Gastroesophageal sphincter (tissue), 4 donors: Measurements from ENCODE around the gene MXD1. TPM values are rescaled to one million over a fixed set of nuclear protein-coding genes. Genes with fewer than 3 reads are reported as not detected.

Experiments used
- ATAC-seq: fragments of 150-250 bp; one replicate; pipeline ENCODE4 v1.9.1; 2016; ENCODE audit warnings: mild to moderate bottlenecking, moderate library complexity
- H3K27ac ChIP-seq, 4 donors: fragments of 200-600 bp; sonication (generic) in 3 of 4; 1 replicate in 3 of 4; 2 replicates in 1 of 4; pipeline ENCODE4 v1.5.1; 2016 to 2019
- H3K27me3 ChIP-seq: fragments of 200-600 bp; sonication (generic); one replicate; pipeline ENCODE4 v1.5.1; 2019
- H3K36me3 ChIP-seq, 2 donors: fragments of 200-600 bp; sonication (generic); one replicate each; pipeline ENCODE4 v1.5.1; 2019; ENCODE audit warnings: control low read depth in 1 of 2
- H3K4me1 ChIP-seq, 3 donors: fragments of 200-600 bp; sonication (generic); 1 replicate in 2 of 3; 2 replicates in 1 of 3; pipeline ENCODE4 v1.5.1; 2016 to 2019; ENCODE audit warnings: control low read depth in 2 of 3
- H3K4me3 ChIP-seq, 2 donors: fragments of 200-600 bp; sonication (generic); one replicate each; pipeline ENCODE4 v1.5.1; 2019; ENCODE audit warnings: mild to moderate bottlenecking in 1 of 2, moderate library complexity in 1 of 2
- H3K9me3 ChIP-seq, 3 donors: fragments of 200-600 bp; sonication (generic); one replicate each; pipeline ENCODE4 v1.5.1; 2017 to 2019; ENCODE audit warnings: control low read depth in 2 of 3
- EP300 ChIP-seq: sonication (generic); formaldehyde crosslinking; IDR thresholded peaks from one replicate; pipeline ENCODE4 v1.6.1; 2017; ENCODE audit warnings: antibody characterized with exemption, mild to moderate bottlenecking
- POLR2A ChIP-seq, 2 donors: fragments of 450-650 bp; IDR thresholded peaks; one replicate each; pipeline ENCODE4 v1.6.1; 2017; ENCODE audit warnings: antibody characterized with exemption in 2 of 2, mild to moderate bottlenecking in 2 of 2, moderate library complexity in 1 of 2
- POLR2AphosphoS5 ChIP-seq: sonication (generic); formaldehyde crosslinking; IDR thresholded peaks from one replicate; pipeline ENCODE4 v1.6.1; 2017; ENCODE audit warnings: antibody characterized with exemption
- WGBS, 2 donors: methylation state at CpG; one replicate each; pipeline ENCODE4 v1.1.5; 2018; ENCODE audit warnings: low coverage in 1 of 2; 5-methylcytosine and 5-hydroxymethylcytosine counted together
- total RNA-seq, 4 donors: library from RNA; depleted of rRNA; stranded (reverse); fragments of >200 nt; gene quantifications; one replicate each; pipeline ENCODE4 v1.1.0, GENCODE V29; 2016
- TF ChIP-seq, protein P1 (sequence below), 4 experiments: fragments of 200-600 bp in 2 of 4; fragments of 450-650 bp in 2 of 4; sonication (generic) in 1 of 4; IDR thresholded peaks; one replicate each; pipeline ENCODE4 v1.5.1; 2017 to 2019; ENCODE audit warnings: antibody characterized with exemption in 4 of 4, mild to moderate bottlenecking in 2 of 4, moderate library complexity in 2 of 4

MXD1 gene
- total RNA-seq, 4 donors from 2014 or later = 10.5 to 15.6 (median 13.3) TPM

- whole genome bisulfite sequencing, 2 donors = 100% methylated on average over 1 of the region's 1 CpG
- Histone ChIP-seq H3K36me3 (no peaks in the 10 kb centered on the region), H3K27me3 (peaks cover 2% of the 10 kb centered on the region), H3K4me3 (no peak overlapping the region), H3K9me3 (no peaks in the 10 kb centered on the region), H3K27ac (no peak overlapping the region), H3K4me1 (no peaks in the 10 kb centered on the region)
- ATAC-seq = no peak
- TF ChIP-seq POLR2AphosphoS5 (no peak), POLR2A (IDR thresholded peaks at IDR 0.05) (no peak), EP300 (no peak)
- TF ChIP-seq, protein P1, sequence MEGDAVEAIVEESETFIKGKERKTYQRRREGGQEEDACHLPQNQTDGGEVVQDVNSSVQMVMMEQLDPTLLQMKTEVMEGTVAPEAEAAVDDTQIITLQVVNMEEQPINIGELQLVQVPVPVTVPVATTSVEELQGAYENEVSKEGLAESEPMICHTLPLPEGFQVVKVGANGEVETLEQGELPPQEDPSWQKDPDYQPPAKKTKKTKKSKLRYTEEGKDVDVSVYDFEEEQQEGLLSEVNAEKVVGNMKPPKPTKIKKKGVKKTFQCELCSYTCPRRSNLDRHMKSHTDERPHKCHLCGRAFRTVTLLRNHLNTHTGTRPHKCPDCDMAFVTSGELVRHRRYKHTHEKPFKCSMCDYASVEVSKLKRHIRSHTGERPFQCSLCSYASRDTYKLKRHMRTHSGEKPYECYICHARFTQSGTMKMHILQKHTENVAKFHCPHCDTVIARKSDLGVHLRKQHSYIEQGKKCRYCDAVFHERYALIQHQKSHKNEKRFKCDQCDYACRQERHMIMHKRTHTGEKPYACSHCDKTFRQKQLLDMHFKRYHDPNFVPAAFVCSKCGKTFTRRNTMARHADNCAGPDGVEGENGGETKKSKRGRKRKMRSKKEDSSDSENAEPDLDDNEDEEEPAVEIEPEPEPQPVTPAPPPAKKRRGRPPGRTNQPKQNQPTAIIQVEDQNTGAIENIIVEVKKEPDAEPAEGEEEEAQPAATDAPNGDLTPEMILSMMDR (IDR thresholded peaks at IDR 0.05) = no peak
Observed at GRCh38 chr2:69954084-69954483, 39.2 kb downstream of the MXD1 start.

GRCh38 chr2:69955029-69955428, 40.1 kb downstream of the MXD1 start:
- 50 to 63% methylated on average over 1 to 2 of the region's 11 CpGs for WGBS, 2 donors
- Histone ChIP-seq H3K9me3 (no peaks in the 10 kb centered on the region), H3K4me3 (no peak overlapping the region), H3K36me3 (no peaks in the 10 kb centered on the region), H3K4me1 (no peaks in the 10 kb centered on the region), H3K27ac (no peak overlapping the region), H3K27me3 (no peaks in the 10 kb centered on the region)
- ATAC-seq = no peak
- TF ChIP-seq, protein P1 (IDR thresholded peaks at IDR 0.05) = no peak
- TF ChIP-seq EP300 (no peak), POLR2AphosphoS5 (no peak), POLR2A (IDR thresholded peaks at IDR 0.05) (no peak)

DNA sequence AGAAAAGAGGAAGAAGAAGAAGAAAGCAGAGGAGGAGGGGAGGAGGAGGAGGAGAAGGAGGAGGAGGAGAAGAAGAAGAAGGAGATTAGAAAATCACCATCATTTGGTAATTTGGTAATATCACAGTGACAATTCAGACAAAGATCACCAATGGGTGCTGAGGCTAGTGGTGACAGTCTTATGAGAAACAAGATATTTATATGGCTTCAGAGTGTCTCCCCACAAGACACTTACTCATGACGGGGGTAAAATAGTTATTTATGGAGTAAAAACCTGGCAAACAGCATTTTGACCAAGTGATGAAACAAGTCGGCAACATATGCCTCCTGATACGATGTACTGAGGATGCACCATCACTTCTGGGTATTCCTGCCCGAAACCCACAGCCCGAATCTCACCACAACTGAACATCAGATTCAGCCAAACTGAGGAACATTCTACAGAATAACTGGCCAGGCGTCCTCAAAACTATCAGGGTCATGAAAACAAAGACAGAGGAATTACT, 41.6 kb downstream of the MXD1 start:
- Histone ChIP-seq H3K4me1 (no peaks in the 10 kb centered on the region), H3K27me3 (no peaks in the 10 kb centered on the region), H3K27ac (no peak overlapping the region), H3K9me3 (no peaks in the 10 kb centered on the region), H3K36me3 (no peaks in the 10 kb centered on the region), H3K4me3 (no peak overlapping the region)
- TF ChIP-seq POLR2A (IDR thresholded peaks at IDR 0.05) = no peak
- TF ChIP-seq, protein P1 (IDR thresholded peaks at IDR 0.05) = no peak
- WGBS, 2 donors = 89 to 93% methylated on average over 3 to 6 of the region's 6 CpGs
- ATAC-seq = no peak

DNA sequence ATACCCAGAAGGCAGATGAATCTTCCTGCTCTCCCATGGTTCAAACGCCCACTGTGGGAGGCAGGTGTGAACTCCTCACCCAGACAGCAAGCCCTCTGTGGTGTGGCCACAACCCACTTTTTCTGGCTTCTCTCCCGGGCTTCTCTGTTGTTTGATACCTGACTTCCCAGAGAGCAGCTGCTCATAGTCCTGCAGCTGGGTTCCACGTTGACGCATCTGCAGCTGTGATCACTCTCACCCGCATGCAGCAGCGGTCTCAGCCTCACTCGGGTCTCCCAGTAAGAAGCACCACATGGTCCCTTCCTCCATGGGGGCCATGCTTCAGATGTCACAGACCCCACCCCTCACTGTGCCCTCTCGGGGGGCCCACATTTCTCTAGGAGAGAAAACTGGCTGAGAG, 43.1 kb downstream of the MXD1 start:
- 19 to 63% methylated on average over 4 to 6 of the region's 8 CpGs for WGBS, 2 donors
- H3K9me3 ChIP-seq = no peaks in the 10 kb centered on the region
- TF ChIP-seq, protein P1 (IDR thresholded peaks at IDR 0.05) = no peak
- TF ChIP-seq EP300 = no peak
- no peak for TF ChIP-seq POLR2AphosphoS5
- no peak for TF ChIP-seq POLR2A (IDR thresholded peaks at IDR 0.05)
- no peak overlapping the region for H3K27ac ChIP-seq
- ATAC-seq = no peak
- no peaks in the 10 kb centered on the region for H3K27me3 ChIP-seq
- H3K4me1 ChIP-seq = no peaks in the 10 kb centered on the region
- H3K36me3 ChIP-seq = no peaks in the 10 kb centered on the region
- no peak overlapping the region for H3K4me3 ChIP-seq

GRCh38 chr2:69958480-69958879, 43.6 kb downstream of the MXD1 start:
- TF ChIP-seq POLR2A (IDR thresholded peaks at IDR 0.05) (no peak), POLR2AphosphoS5 (no peak), EP300 (no peak)
- TF ChIP-seq, protein P1 (IDR thresholded peaks at IDR 0.05) = no peak
- H3K36me3 ChIP-seq = no peaks in the 10 kb centered on the region
- no peak overlapping the region for H3K27ac ChIP-seq
- H3K27me3 ChIP-seq = no peaks in the 10 kb centered on the region
- no peaks in the 10 kb centered on the region for H3K4me1 ChIP-seq
- no peak overlapping the region for H3K4me3 ChIP-seq
- ATAC-seq = no peak
- H3K9me3 ChIP-seq = no peaks in the 10 kb centered on the region
- 68% methylated on average over 5 of the region's 6 CpGs; no CpG with 5 or more reads in 1 of the 2 donors for WGBS, 2 donors
